Measurements from ENCODE around the gene BARX2. TPM values are rescaled to one million over a fixed set of nuclear protein-coding genes. Genes with fewer than 3 reads are reported as not detected.

BARX2 gene
- total RNA-seq (2012; rRNA removed) (not detected in 2 replicates), polyA plus RNA-seq (2012; rRNA removed) (not detected in 2 replicates), Bru-seq, nascent RNA (percentile 1 among the genes with signal in this experiment), BruChase-seq, experiment 1, labeled RNA remaining after a 6-hour chase (percentile 5 among the genes with signal in this experiment), BruChase-seq, experiment 2, labeled RNA remaining after a 2-hour chase (percentile 7 among the genes with signal in this experiment)
- not detected in 2 replicates for polyA plus RNA-seq (2012; cell fraction: cytosol; rRNA removed)
- polyA plus RNA-seq (2012; cell fraction: nucleus; rRNA removed; ENCODE audit: low replicate concordance) = not detected in 2 replicates
- long read RNA-seq = 0 reads

- Histone ChIP-seq H3K23ac (ENCODE audit: low read depth, low read length) (no peak within 1 kb of the TSS), H2BK5ac (ENCODE audit: low read depth, low read length, poor library complexity, severe bottlenecking) (no peak within 1 kb of the TSS), H3K4me3 (ENCODE audit: insufficient read depth, low read depth, low read length) (no peak within 1 kb of the TSS), H3K9me3 (ENCODE audit: control insufficient read depth, insufficient read depth, low read length) (no peaks in the 10 kb centered on the region), H2AK5ac (ENCODE audit: low read depth, low read length) (no peak within 1 kb of the TSS), H2AK9ac (replicated peaks; ENCODE audit: low read depth, low read length, poor library complexity) (peak within 1 kb of the TSS; percentile 32), H4K91ac (ENCODE audit: insufficient read depth, low read depth, low read length) (no peak within 1 kb of the TSS), H4K20me1 (ENCODE audit: insufficient read depth, low read length) (no peaks in the 10 kb centered on the region), H2BK20ac (ENCODE audit: low read depth, low read length) (no peak within 1 kb of the TSS), H3K79me1 (ENCODE audit: low read depth in 1 of 2, low read length in 2 of 2) (no peaks in the 10 kb centered on the region), H3K36me3 (ENCODE audit: control insufficient read depth, insufficient read depth, low read length) (no peaks in the 10 kb centered on the region), H3K4ac (ENCODE audit: low read depth, low read length) (no peak within 1 kb of the TSS), H3K18ac (ENCODE audit: low read depth, low read length) (no peak within 1 kb of the TSS), H3K4me1 (ENCODE audit: control insufficient read depth, insufficient read depth, low read length) (peaks cover 2% of the 10 kb centered on the region; the same call in 1 of the 2 replicates), H2BK120ac (ENCODE audit: low read depth, low read length) (no peak within 1 kb of the TSS), H2AFZ (replicated peaks; ENCODE audit: low read length, poor library complexity) (peak within 1 kb of the TSS; percentile 85), H3K14ac (replicated peaks; ENCODE audit: low read depth, low read length) (no peak within 1 kb of the TSS), H3K9me1 (ENCODE audit: insufficient read depth, low read length) (no peaks in the 10 kb centered on the region), H4K5ac (ENCODE audit: low read depth, low read length) (no peak within 1 kb of the TSS), H3K27ac (ENCODE audit: insufficient read depth, low read length) (no peak within 1 kb of the TSS), H3K4me2 (ENCODE audit: low read depth, low read length) (peak within 1 kb of the TSS; percentile 49), H3K27me3 (ENCODE audit: control insufficient read depth, insufficient read depth, low read length) (peaks cover 65% of the 10 kb centered on the region), H3K9ac (ENCODE audit: low read depth, low read length) (no peak within 1 kb of the TSS), H2BK15ac (ENCODE audit: low read depth, low read length) (no peak within 1 kb of the TSS), H4K8ac (ENCODE audit: low read depth in 2 of 2, low read length in 2 of 2) (no peak within 1 kb of the TSS), H3K56ac (ENCODE audit: extremely low read depth, insufficient read depth, low read length) (no peak within 1 kb of the TSS)
- POLR2A ChIA-PET (ENCODE audit: unreplicated experiment) = interaction anchor here (0.6 kb wide), 1 partner anchor 253 kb away, joined by 3 read pairs; no protein-coding TSS in a partner anchor
- peak; percentile 54 for DNase-seq
- peak; percentile 83 for ATAC-seq (ENCODE audit: low read depth)
- intact Hi-C loops (cut with micrococcal nuclease) (loop anchor here (5.0 kb wide), 1 partner anchor 321 kb away; no protein-coding TSS in a partner anchor), dilution Hi-C loops (cut with HindIII; ENCODE audit: low sequenced_read_pairs, unreplicated experiment) (no loop called here), in situ Hi-C loops (cut with MboI; ENCODE audit: low sequenced_read_pairs) (loop anchor here (5.0 kb wide), 1 partner anchor 321 kb away; no protein-coding TSS in a partner anchor)
- TF ChIP-seq MAFK (IDR thresholded peaks at IDR 0.05; ENCODE audit: low read depth, low read length) = no peak
- peak; percentile 57 for TF ChIP-seq CTCF (conservative IDR thresholded peaks at IDR 0.05; ENCODE audit: low read depth, low read length)
- peak; percentile 58 for TF ChIP-seq RAD21 (IDR thresholded peaks at IDR 0.05; ENCODE audit: low read length)
- no peak for TF ChIP-seq RCOR1 (IDR thresholded peaks at IDR 0.05; ENCODE audit: insufficient replicate concordance, low read length)
- peak; percentile 56 for TF ChIP-seq SMC3 (IDR thresholded peaks at IDR 0.05; ENCODE audit: low read depth, low read length)
- CTCF ChIA-PET = interaction anchor here (0.7 to 1.0 kb wide), 3 partner anchors 33 to 375 kb away, joined by 3 read pairs; no protein-coding TSS in a partner anchor
- 0% methylated on average over 26 of the region's 81 CpGs; no CpG with 5 or more reads in 1 of the 2 experiments for WGBS, 2 experiments (ENCODE audit: extremely low coverage in 2 of 2, insufficient read length in 1 of 2)
- BruUV-seq (replicated peaks) = no TSS peak
These were observed at the start of gene BARX2 for GRCh38 chr11:129375751-129376657. TSS of gene BARX2 (plus strand) at chr11:129375848. CDS start at chr11:129376036, 188 bp downstream.

All from IMR-90 (cell line).